HepG2 (cell line): Measurements from ENCODE around the gene SLC25A1. TPM values are rescaled to one million over a fixed set of nuclear protein-coding genes. Genes with fewer than 3 reads are reported as not detected.

ENCODE experiments used
- ATAC-seq: fragments of 200-7000 bp; cut with Tn5 transposase; 3 replicates; pipeline ENCODE4 v1.9.1; 2020; ENCODE audit warnings: mild to moderate bottlenecking, moderate library complexity
- BruUV-seq: library from RNA; stranded (reverse); fragments of 400-500 nt; replicated peaks from 2 replicates; lab custom pipeline; 2021; lab: Mats Ljungman, UMichigan
- CTCF ChIA-PET: fragments of 300-600 bp; formaldehyde crosslinking; extraction: SDS; loops from one replicate; lab custom pipeline; 2021; ENCODE audit warnings: low total read pairs, inconsistent platforms, low intra/inter-chr PET ratio; lab: Yijun Ruan, JAX
- POLR2A ChIA-PET: fragments of 350-600 bp; sonication (Branson Sonifier 250); formaldehyde crosslinking; loops from one replicate; lab custom pipeline; 2020; ENCODE audit warnings: antibody characterized with exemption, inconsistent platforms; lab: Yijun Ruan, JAX
- DNase-seq: peaks from one replicate; pipeline ENCODE4 v3.0.0-alpha.2; 2015; ENCODE audit warnings: low spot score
- FAIRE-seq: peaks from 3 replicates; lab custom pipeline; 2011; peaks lifted over from hg19 to GRCh38; lab: Jason Lieb, UNC
- H2AFZ ChIP-seq: one replicate; pipeline ENCODE4 v1.6.1; 2011; ENCODE audit warnings: low read length, inconsistent platforms
- H3K27ac ChIP-seq: fragments of 300-600 bp; 3 replicates; pipeline ENCODE4 v1.8.0; 2011; ENCODE audit warnings: mixed run types, mild to moderate bottlenecking, mixed read lengths, low read length, inconsistent platforms; ENCODE audit not compliant: insufficient read depth; ENCODE audit errors: extremely low read length
- H3K27me3 ChIP-seq, 2 experiments: fragments of 200-600 bp in 1 of 2; 2 replicates in 1 of 2; 3 replicates in 1 of 2; pipeline versions ENCODE4 v1.6.0 to v1.8.0; 2011; ENCODE audit warnings: low read length in 2 of 2, mild to moderate bottlenecking in 2 of 2, moderate library complexity in 2 of 2, inconsistent platforms in 1 of 2; ENCODE audit not compliant: insufficient read depth in 2 of 2, control insufficient read depth in 1 of 2
- H3K36me3 ChIP-seq, 2 experiments: fragments of 200-600 bp in 1 of 2; replicated peaks in 1 of 2; 2 replicates in 1 of 2; 3 replicates in 1 of 2; pipeline versions ENCODE4 v1.5.1 to v1.8.0; 2011; ENCODE audit warnings: low read length in 2 of 2, inconsistent platforms in 1 of 2; ENCODE audit not compliant: insufficient read depth in 2 of 2, control insufficient read depth in 1 of 2
- H3K4me1 ChIP-seq: 2 replicates; pipeline ENCODE4 v1.5.1; 2012; ENCODE audit warnings: low read length, inconsistent platforms; ENCODE audit not compliant: insufficient read depth
- H3K4me2 ChIP-seq: 2 replicates; pipeline ENCODE4 v1.6.0; 2011; ENCODE audit warnings: low read depth, low read length, inconsistent platforms
- H3K4me3 ChIP-seq, 3 experiments: fragments of 200-600 bp in 1 of 3; sonication (generic), shearing (Covaris generic) in 1 of 3; replicated peaks in 1 of 3; 2 replicates each; pipeline ENCODE4 v1.5.1; 2011 to 2016; ENCODE audit warnings: low read length in 3 of 3, inconsistent platforms in 2 of 3, low read depth in 2 of 3, mild to moderate bottlenecking in 2 of 3, control low read depth in 1 of 3, mixed read lengths in 1 of 3; ENCODE audit not compliant: insufficient read depth in 1 of 3
- H3K79me2 ChIP-seq: one replicate; pipeline ENCODE4 v1.6.1; 2011; ENCODE audit warnings: low read length, inconsistent platforms; ENCODE audit not compliant: insufficient read depth
- H3K9ac ChIP-seq: 2 replicates; pipeline ENCODE4 v1.6.0; 2011; ENCODE audit warnings: mild to moderate bottlenecking, low read depth, low read length, inconsistent platforms; ENCODE audit not compliant: insufficient read depth
- H3K9me3 ChIP-seq: 2 replicates; pipeline ENCODE4 v1.5.1; 2012; ENCODE audit warnings: mild to moderate bottlenecking, low read length
- H4K20me1 ChIP-seq: 2 replicates; pipeline ENCODE4 v1.6.0; 2011; ENCODE audit warnings: inconsistent platforms, mild to moderate bottlenecking, low read length, moderate library complexity; ENCODE audit not compliant: insufficient read depth
- CBFB ChIP-seq: sonication (generic); formaldehyde crosslinking; IDR thresholded peaks from 2 replicates; pipeline ENCODE4 v1.4.0; 2020; ENCODE audit warnings: missing genetic modification reagents
- FLYWCH1 ChIP-seq: sonication (generic); formaldehyde crosslinking; IDR thresholded peaks from 2 replicates; pipeline ENCODE4 v1.8.1; 2023; ENCODE audit warnings: mild to moderate bottlenecking, missing genetic modification reagents
- HCFC1 ChIP-seq: fragments of 150-350 bp; IDR thresholded peaks from 2 replicates; pipeline ENCODE4 v1.6.1; 2014; ENCODE audit warnings: low read depth, low read length
- KMT2B ChIP-seq: IDR thresholded peaks from 2 replicates; pipeline ENCODE4 v1.6.1; 2016; ENCODE audit warnings: missing genetic modification reagents, missing compliant biosample characterization
- LRRFIP1 ChIP-seq: sonication (generic); formaldehyde crosslinking; conservative IDR thresholded peaks from 2 replicates; pipeline ENCODE4 v1.4.0; 2020; ENCODE audit warnings: missing genetic modification reagents
- NFATC3 ChIP-seq: sonication (generic); formaldehyde crosslinking; IDR thresholded peaks from 2 replicates; pipeline ENCODE4 v1.5.1; 2020; ENCODE audit warnings: mild to moderate bottlenecking, missing genetic modification reagents
- PCBP1 ChIP-seq: fragments of 200-400 bp; formaldehyde crosslinking; IDR thresholded peaks from 2 replicates; pipeline ENCODE4 v1.6.1; 2017; ENCODE audit warnings: mild to moderate bottlenecking, low read depth, low read length, borderline replicate concordance
- PRDM10 ChIP-seq: sonication (generic); formaldehyde crosslinking; IDR thresholded peaks from 2 replicates; pipeline ENCODE4 v1.4.0; 2020; ENCODE audit warnings: low read depth, missing genetic modification reagents
- TFAP4 ChIP-seq: sonication (generic); IDR thresholded peaks from 2 replicates; pipeline ENCODE4 v1.6.1; 2016; ENCODE audit warnings: low read depth, borderline replicate concordance
- ZNF350 ChIP-seq: sonication (generic); formaldehyde crosslinking; IDR thresholded peaks from 2 replicates; pipeline ENCODE4 v1.4.0; 2020; ENCODE audit warnings: mild to moderate bottlenecking, low read depth, missing genetic modification reagents, borderline replicate concordance
- ZNF543 ChIP-seq: sonication (generic); formaldehyde crosslinking; IDR thresholded peaks from 2 replicates; pipeline ENCODE4 v1.4.0; 2020; ENCODE audit warnings: mild to moderate bottlenecking, missing genetic modification reagents
- ZNF660 ChIP-seq: sonication (generic); formaldehyde crosslinking; IDR thresholded peaks from 2 replicates; pipeline ENCODE4 v1.5.1; 2020; ENCODE audit warnings: mild to moderate bottlenecking, low read depth, missing genetic modification reagents, borderline replicate concordance
- WGBS: methylation state at CpG from one replicate; pipeline ENCODE4 v1.1.6; 2017; ENCODE audit warnings: low lambda C conversion rate; 5-methylcytosine and 5-hydroxymethylcytosine counted together
- in situ Hi-C: cut with HindIII; loops from 2 replicates; pipeline ENCODE4 v1.10.0; 2017; ENCODE audit warnings: low pct_unique_long_range_greater_than_20kb; ENCODE audit not compliant: extremely low pct_ligation_motif_present
- intact Hi-C: fragments of 100-400 bp; cut with micrococcal nuclease; formaldehyde crosslinking; loops from one replicate; pipeline ENCODE4 v1.10.0; 2022; ENCODE audit not compliant: unreplicated experiment
- polyA plus RNA-seq, 8 experiments: library from polyadenylated mRNA; depleted of rRNA in 3 of 8; stranded (reverse) in 7 of 8; unstranded in 1 of 8; fragments of >200 nt; fragmentation: Illumina TruSeq in 4 of 8; extraction: Trizol in 4 of 8; gene quantifications; 2 replicates each; pipeline versions ENCODE4 v1.2.1 to v1.2.3, GENCODE V29; 2011 to 2016; ENCODE audit warnings: low read depth in 4 of 8, missing spikeins in 1 of 8, mixed read lengths in 1 of 8; ENCODE audit not compliant: insufficient read depth in 1 of 8
- total RNA-seq, 5 experiments: library from RNA; depleted of rRNA; stranded (reverse); fragments of >200 nt; fragmentation: Illumina TruSeq; extraction: Trizol; gene quantifications; 2 replicates each; pipeline ENCODE4 v1.2.3, GENCODE V29; 2016; ENCODE audit warnings: low read depth in 1 of 5

The SLC25A1 gene
- total and polyA plus RNA-seq, 2 of the 13 experiments (the other 11 are each of a cell fraction or from before 2014, with no cell fraction given) = 49.4 to 161 TPM

GRCh38 chr22:19224557-19224956 lies 46.0 kb upstream of the SLC25A1 start:
- ChIA-PET POLR2A (no interaction called here), CTCF (no interaction called here)
- Histone ChIP-seq H3K9me3 (no peaks in the 10 kb centered on the region), H3K27ac (no peak overlapping the region), H4K20me1 (no peaks in the 10 kb centered on the region), H3K36me3 (peaks cover 6 to 37% of the 10 kb centered on the region in 2 experiments; a peak in 4 of 5 replicates), H2AFZ (no peak overlapping the region), H3K4me2 (no peak overlapping the region), H3K27me3 (no peaks in the 10 kb centered on the region), H3K4me3 (no peak overlapping the region), H3K9ac (no peak overlapping the region), H3K79me2 (no peaks in the 10 kb centered on the region), H3K4me1 (no peaks in the 10 kb centered on the region)
- BruUV-seq = no TSS peak
- ATAC-seq (no peak), FAIRE-seq (no peak), DNase-seq (no peak)
- intact Hi-C loops = no loop called here
- in situ Hi-C loops = no loop called here
- TF ChIP-seq ZNF350 (CRISPR knock-in tag) = no peak
- no peak for TF ChIP-seq CBFB (CRISPR knock-in tag)
- no peak for TF ChIP-seq ZNF660
- no peak for TF ChIP-seq TFAP4
- TF ChIP-seq NFATC3 (CRISPR knock-in tag) = no peak
- no peak for TF ChIP-seq ZNF543
- TF ChIP-seq PRDM10 (CRISPR knock-in tag) = no peak
- TF ChIP-seq FLYWCH1 (CRISPR knock-in tag) = no peak
- TF ChIP-seq KMT2B = no peak
- no peak for TF ChIP-seq LRRFIP1 (CRISPR knock-in tag)
- no peak for TF ChIP-seq HCFC1
- TF ChIP-seq PCBP1 = no peak
- 100% methylated on average over 2 of the region's 5 CpGs for WGBS
